ENCODE results near the gene SEMA4D. TPM values are rescaled to one million over a fixed set of nuclear protein-coding genes. Genes with fewer than 3 reads are reported as not detected.

The SEMA4D gene
- total RNA-seq, 4 donors from 2014 or later: 37.3 to 50.1 (median 42.6) TPM

DNA sequence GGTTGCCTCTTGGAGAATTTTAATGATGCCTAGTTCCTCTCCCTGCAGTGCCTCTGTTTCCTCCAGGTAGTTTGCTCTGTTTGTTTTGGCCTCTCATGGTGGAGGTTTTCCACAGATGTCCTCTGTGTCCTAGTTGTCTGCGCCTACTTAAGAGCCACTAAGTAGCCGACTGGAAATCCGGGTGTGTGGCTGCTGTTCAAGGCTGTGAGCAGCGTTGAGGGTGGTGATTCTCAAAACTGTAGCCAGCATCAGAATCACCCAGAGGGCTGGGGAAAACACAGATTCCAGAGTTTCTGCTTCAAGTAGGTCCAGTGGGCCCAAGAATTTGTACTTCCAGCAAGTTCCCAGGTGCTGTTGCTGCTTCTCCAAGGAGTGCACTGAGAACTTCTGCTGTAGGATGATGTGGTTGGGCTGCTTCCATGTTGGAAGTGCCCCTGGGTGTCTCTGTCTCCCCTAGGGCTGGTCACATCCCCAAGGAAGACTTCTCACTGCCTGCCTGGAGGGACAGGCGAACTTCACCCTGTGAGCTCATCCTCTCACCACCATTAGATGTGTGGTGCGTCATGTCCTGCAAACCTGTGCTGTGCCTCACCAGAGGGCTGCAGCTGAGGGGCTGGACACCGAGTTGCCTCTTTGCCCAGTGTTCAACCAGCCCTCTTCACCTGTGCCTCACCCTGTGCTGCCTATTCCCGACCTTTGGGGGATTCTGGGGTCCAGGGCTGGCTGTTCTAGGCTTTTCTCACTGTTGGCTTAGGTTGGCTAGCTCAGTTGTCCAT, 144.9 kb downstream of the SEMA4D start:
- peaks cover 99% of the 10 kb centered on the region for H3K36me3 ChIP-seq
- H3K4me1 ChIP-seq: peaks cover 3% of the 10 kb centered on the region
- no peaks in the 10 kb centered on the region for H3K9me3 ChIP-seq
- no peak overlapping the region for H3K4me3 ChIP-seq
- WGBS: 75% methylated on average over 7 of the region's 8 CpGs
- H3K27ac ChIP-seq: no peak overlapping the region
- DNase-seq (ENCODE audit: low spot score in 2 of 2): no peak
- TF ChIP-seq, protein P1, sequence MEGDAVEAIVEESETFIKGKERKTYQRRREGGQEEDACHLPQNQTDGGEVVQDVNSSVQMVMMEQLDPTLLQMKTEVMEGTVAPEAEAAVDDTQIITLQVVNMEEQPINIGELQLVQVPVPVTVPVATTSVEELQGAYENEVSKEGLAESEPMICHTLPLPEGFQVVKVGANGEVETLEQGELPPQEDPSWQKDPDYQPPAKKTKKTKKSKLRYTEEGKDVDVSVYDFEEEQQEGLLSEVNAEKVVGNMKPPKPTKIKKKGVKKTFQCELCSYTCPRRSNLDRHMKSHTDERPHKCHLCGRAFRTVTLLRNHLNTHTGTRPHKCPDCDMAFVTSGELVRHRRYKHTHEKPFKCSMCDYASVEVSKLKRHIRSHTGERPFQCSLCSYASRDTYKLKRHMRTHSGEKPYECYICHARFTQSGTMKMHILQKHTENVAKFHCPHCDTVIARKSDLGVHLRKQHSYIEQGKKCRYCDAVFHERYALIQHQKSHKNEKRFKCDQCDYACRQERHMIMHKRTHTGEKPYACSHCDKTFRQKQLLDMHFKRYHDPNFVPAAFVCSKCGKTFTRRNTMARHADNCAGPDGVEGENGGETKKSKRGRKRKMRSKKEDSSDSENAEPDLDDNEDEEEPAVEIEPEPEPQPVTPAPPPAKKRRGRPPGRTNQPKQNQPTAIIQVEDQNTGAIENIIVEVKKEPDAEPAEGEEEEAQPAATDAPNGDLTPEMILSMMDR (IDR thresholded peaks at IDR 0.05): no peak
- no peak for TF ChIP-seq POLR2AphosphoS5 (IDR thresholded peaks at IDR 0.05)
- TF ChIP-seq POLR2A (IDR thresholded peaks at IDR 0.05): no peak
- TF ChIP-seq EP300 (IDR thresholded peaks at IDR 0.05): no peak
- H3K27me3 ChIP-seq: no peaks in the 10 kb centered on the region

GRCh38 chr9:89352451-89352850, 145.5 kb downstream of the SEMA4D start:
- 61% methylated on average over 3 of the region's 3 CpGs for WGBS
- Histone ChIP-seq H3K9me3 (no peaks in the 10 kb centered on the region), H3K4me3 (no peak overlapping the region), H3K27me3 (no peaks in the 10 kb centered on the region), H3K27ac (no peak overlapping the region), H3K4me1 (peaks cover 3% of the 10 kb centered on the region), H3K36me3 (peaks cover 99% of the 10 kb centered on the region)
- DNase-seq (ENCODE audit: low spot score in 2 of 2): no peak
- TF ChIP-seq POLR2AphosphoS5 (IDR thresholded peaks at IDR 0.05) (no peak), POLR2A (IDR thresholded peaks at IDR 0.05) (no peak), EP300 (IDR thresholded peaks at IDR 0.05) (no peak)
- TF ChIP-seq, protein P1 (IDR thresholded peaks at IDR 0.05): no peak

DNA sequence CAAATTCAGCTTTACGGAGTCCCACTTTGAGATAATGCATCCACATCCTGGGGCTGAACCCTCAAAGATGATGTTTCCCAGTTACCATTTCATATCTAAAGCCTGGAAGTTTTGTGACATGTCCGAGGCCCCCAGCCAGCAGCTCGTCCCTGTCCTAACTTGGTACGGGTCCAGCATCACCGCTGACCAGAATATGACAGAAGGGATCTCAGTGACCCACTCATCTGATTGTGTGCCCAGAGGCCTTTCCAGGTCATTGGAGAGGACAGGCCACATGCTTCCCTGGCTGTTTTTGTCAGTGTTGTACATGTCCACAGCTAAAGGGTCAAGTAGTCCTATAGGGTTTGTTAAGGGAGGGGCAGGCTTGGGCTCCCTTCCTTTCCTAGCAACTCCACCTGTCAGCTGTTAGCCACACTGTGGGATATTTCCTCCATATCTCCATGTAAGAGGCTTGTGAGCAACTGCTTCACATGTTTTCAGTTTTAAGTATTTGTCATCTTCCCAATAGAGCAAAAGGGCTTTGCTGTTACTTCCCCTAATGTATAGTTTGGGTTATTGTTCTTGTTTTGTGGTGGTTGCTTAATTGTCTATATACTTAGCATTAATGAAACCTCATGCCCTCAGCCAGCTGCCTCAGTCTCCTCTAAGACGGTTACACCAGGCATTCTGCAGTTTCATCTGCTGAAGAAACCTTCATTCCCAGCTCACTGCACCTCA, 146.2 kb downstream of the SEMA4D start:
- DNase-seq (ENCODE audit: low spot score in 2 of 2): no peak
- H3K36me3 ChIP-seq: peaks cover 99% of the 10 kb centered on the region

DNA sequence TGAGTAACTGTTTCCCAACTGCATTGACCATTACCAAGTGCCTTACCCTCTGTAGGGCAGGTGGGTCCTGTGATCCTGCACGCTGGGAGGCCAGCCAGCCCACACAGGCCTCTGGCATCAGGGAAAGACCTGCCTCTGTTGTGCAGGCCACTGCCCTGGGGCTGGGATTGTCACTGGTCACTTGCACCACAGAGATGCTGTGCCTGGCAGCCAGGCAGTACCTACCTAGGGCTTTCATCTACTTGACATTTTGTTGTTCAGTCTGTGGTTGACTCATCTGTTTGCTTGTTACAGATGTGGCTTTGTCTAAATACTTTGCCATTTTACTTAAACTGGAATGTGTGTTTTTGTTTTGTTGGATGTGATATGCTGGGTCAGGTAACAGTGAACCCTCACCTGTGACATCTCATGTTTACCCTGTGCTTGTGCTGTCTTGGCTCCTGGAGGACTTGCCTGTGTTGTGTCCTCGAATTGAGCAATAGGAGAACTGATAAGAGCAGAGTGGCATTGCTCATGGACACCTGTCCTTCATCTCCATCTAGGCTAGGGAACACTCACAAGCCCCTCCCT, 146.8 kb downstream of the SEMA4D start:
- Histone ChIP-seq H3K36me3 (peaks cover 100% of the 10 kb centered on the region), H3K27ac (no peak overlapping the region), H3K4me3 (no peak overlapping the region), H3K27me3 (no peaks in the 10 kb centered on the region), H3K4me1 (peaks cover 3% of the 10 kb centered on the region), H3K9me3 (no peaks in the 10 kb centered on the region)
- DNase-seq (ENCODE audit: low spot score in 2 of 2): no peak
- WGBS: 89% methylated on average over 2 of the region's 2 CpGs
- TF ChIP-seq, protein P1 (IDR thresholded peaks at IDR 0.05): no peak
- TF ChIP-seq EP300 (IDR thresholded peaks at IDR 0.05) (no peak), POLR2A (IDR thresholded peaks at IDR 0.05) (no peak), POLR2AphosphoS5 (IDR thresholded peaks at IDR 0.05) (no peak)

More for the DNA sequence above, 146.2 kb downstream of the SEMA4D start:
- Histone ChIP-seq H3K9me3 (no peaks in the 10 kb centered on the region), H3K27ac (no peak overlapping the region), H3K4me1 (peaks cover 3% of the 10 kb centered on the region), H3K27me3 (no peaks in the 10 kb centered on the region), H3K4me3 (no peak overlapping the region)
- WGBS: 93% methylated on average over 6 of the region's 6 CpGs
- TF ChIP-seq POLR2A (IDR thresholded peaks at IDR 0.05) (no peak), POLR2AphosphoS5 (IDR thresholded peaks at IDR 0.05) (no peak), EP300 (IDR thresholded peaks at IDR 0.05) (no peak)
- TF ChIP-seq, protein P1 (IDR thresholded peaks at IDR 0.05): no peak

DNA sequence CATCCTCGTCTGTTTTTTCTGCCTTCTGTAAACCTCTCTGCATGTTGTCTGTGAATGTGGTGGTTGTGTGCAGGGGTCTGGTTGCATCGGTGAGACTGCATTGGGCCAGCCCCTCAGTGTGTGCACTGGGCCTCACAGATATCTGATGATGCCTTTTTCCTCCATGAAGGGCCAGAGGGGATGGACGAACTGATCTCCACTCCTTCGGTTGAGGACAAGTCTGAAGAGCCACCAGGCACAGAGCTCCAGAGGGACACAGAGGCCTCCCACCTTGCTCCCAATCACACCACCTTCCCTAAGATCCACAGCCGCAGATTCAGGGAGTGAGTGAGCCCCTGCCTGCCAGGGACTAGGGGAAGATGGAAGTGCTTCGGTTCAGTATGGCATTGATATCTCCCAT, 148.3 kb downstream of the SEMA4D start:
- WGBS: 92% methylated on average over 6 of the region's 6 CpGs
- Histone ChIP-seq H3K27me3 (no peaks in the 10 kb centered on the region), H3K4me1 (peaks cover 3% of the 10 kb centered on the region), H3K27ac (no peak overlapping the region), H3K36me3 (peaks cover 99% of the 10 kb centered on the region), H3K9me3 (no peaks in the 10 kb centered on the region), H3K4me3 (no peak overlapping the region)
- no peak for DNase-seq (ENCODE audit: low spot score in 2 of 2)
- TF ChIP-seq POLR2A (IDR thresholded peaks at IDR 0.05) (no peak), POLR2AphosphoS5 (IDR thresholded peaks at IDR 0.05) (no peak), EP300 (IDR thresholded peaks at IDR 0.05) (no peak)
- TF ChIP-seq, protein P1 (IDR thresholded peaks at IDR 0.05): no peak
